Hepatocyte (in vitro differentiated cells): ENCODE measurements around the gene PGAP1.

Experiments
- CTCF ChIP-seq: fragments of 200-600 bp; sonication (generic); IDR thresholded peaks from 2 replicates; pipeline ENCODE4 v1.5.1; 2016; ENCODE audit warnings: antibody characterized with exemption, mild to moderate bottlenecking; ENCODE audit not compliant: poor library complexity
- EZH2 ChIP-seq: fragments of 200-600 bp; sonication (generic); IDR thresholded peaks from 2 replicates; pipeline ENCODE4 v1.6.1; 2016; ENCODE audit warnings: antibody characterized with exemption, mild to moderate bottlenecking, borderline replicate concordance
- EZH2phosphoT487 ChIP-seq: fragments of 200-600 bp; sonication (generic); IDR thresholded peaks from one replicate; pipeline ENCODE4 v1.6.1; 2018; ENCODE audit warnings: antibody characterized with exemption, mild to moderate bottlenecking, low read depth, moderate library complexity; ENCODE audit not compliant: unreplicated experiment, severe bottlenecking

DNA sequence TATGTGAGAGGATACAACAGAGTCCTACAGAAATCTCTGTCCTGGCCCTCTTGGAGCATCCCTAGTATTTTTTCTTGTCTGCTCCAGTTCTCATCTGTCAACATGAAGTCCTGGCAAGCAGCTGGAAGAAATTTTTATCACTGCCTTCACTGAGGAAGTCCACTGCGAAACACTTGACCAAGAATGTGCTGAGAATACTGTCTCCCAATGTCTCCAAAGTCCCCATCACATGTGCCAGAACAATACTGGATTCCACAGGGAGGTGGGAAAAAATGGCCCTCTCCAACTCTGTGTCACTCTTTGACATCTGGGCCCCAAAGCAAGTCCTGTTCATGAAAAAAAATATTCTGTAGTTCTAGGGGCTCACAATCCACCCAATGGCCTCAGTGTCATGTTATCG is 32.8 kb upstream of the PGAP1 start:
- no peak for TF ChIP-seq CTCF
- no peak for TF ChIP-seq EZH2phosphoT487
- TF ChIP-seq EZH2, result no peak
